Body of pancreas (tissue), 4 donors: ENCODE data around the gene NDUFAB1. TPM values are rescaled to one million over a fixed set of nuclear protein-coding genes. Genes with fewer than 3 reads are reported as not detected.
"Not testable (repeated sequence)": the region's sequence is repeated elsewhere in the genome, so short reads cannot be mapped to it uniquely, and the experiment has no call there.

Source experiments
- ATAC-seq: fragments of 150-250 bp; one replicate; pipeline ENCODE4 v1.9.1; 2016
- DNase-seq, 4 donors: peaks; one replicate each; pipeline ENCODE4 v3.0.0-alpha.2; 2019
- H3K27ac ChIP-seq, 4 donors: fragments of 200-600 bp; sonication (generic); 1 replicate in 3 of 4; 2 replicates in 1 of 4; pipeline versions ENCODE4 v1.5.1 to v1.6.1; 2016 to 2019; ENCODE audit warnings: mild to moderate bottlenecking in 1 of 4, mixed read lengths in 1 of 4, moderate library complexity in 1 of 4
- H3K27me3 ChIP-seq, 2 donors: fragments of 200-600 bp; sonication (generic); one replicate each; pipeline ENCODE4 v1.6.0; 2016; ENCODE audit warnings: mild to moderate bottlenecking in 1 of 2
- H3K36me3 ChIP-seq, 2 donors: fragments of 200-600 bp; sonication (generic); replicated peaks in 1 of 2; 2 replicates each; pipeline ENCODE4 v1.5.1; 2016; ENCODE audit warnings: low read depth in 2 of 2; ENCODE audit not compliant: insufficient read depth in 1 of 2
- H3K4me1 ChIP-seq: fragments of 200-600 bp; sonication (generic); one replicate; pipeline ENCODE4 v1.6.0; 2016
- H3K4me3 ChIP-seq, 2 donors: fragments of 200-600 bp; sonication (generic); 1 replicate in 1 of 2; 2 replicates in 1 of 2; pipeline ENCODE4 v1.5.1; 2016 to 2019
- H3K9me3 ChIP-seq, 3 donors: fragments of 200-600 bp; sonication (generic); 1 replicate in 2 of 3; 2 replicates in 1 of 3; pipeline ENCODE4 v1.5.1; 2016
- POLR2A ChIP-seq, 3 donors: fragments of 450-650 bp; IDR thresholded peaks; one replicate each; pipeline ENCODE4 v1.6.1; 2016; ENCODE audit warnings: antibody characterized with exemption in 3 of 3, mild to moderate bottlenecking in 2 of 3
- WGBS, 2 donors: methylation state at CpG; one replicate each; pipeline ENCODE4 v1.1.5; 2017; 5-methylcytosine and 5-hydroxymethylcytosine counted together
- intact Hi-C: fragments of 100-400 bp; cut with DNase I; formaldehyde crosslinking; loops from one replicate; pipeline ENCODE4 v1.15.1; 2023
- total RNA-seq, 2 donors: library from RNA; depleted of rRNA; stranded (reverse); fragments of >200 nt; gene quantifications; one replicate each; pipeline ENCODE4 v1.1.0, GENCODE V29; 2016
- TF ChIP-seq, protein P1 (sequence below), 7 experiments: fragments of 450-650 bp in 4 of 7; fragments of 200-600 bp in 3 of 7; sonication (generic) in 3 of 7; IDR thresholded peaks; one replicate each; pipeline ENCODE4 v1.5.1; 2016 to 2019; ENCODE audit warnings: antibody characterized with exemption in 7 of 7

The NDUFAB1 gene
- total RNA-seq, 2 donors from 2014 or later: 16.2 to 42.0 TPM

DNA sequence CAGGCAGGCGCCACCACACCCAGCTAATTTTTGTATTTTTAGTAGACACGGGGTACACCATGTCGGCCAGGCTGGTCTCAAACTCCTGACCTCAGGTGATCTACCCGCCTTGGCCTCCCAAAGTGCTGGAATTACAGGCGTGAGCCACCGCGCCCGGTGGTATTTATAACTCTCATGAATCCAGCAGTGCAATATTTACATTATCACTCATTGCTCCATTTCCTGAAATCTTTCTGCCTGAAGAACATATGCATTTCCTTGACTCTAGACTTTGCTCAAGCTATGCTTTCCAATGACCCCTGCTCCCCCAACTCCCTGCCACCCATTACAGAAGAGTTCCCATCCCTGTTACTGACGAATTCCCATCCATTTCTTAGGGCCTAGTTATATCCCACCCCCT lies 19.7 kb upstream of the NDUFAB1 start:
- intact Hi-C loops: no loop called here
- Histone ChIP-seq H3K27ac (no peak overlapping the region), H3K36me3 (no peaks in the 10 kb centered on the region), H3K4me3 (no peak overlapping the region), H3K27me3 (no peaks in the 10 kb centered on the region), H3K9me3 (no peaks in the 10 kb centered on the region), H3K4me1 (no peaks in the 10 kb centered on the region)
- 95 to 97% methylated on average over 9 of the region's 9 CpGs for WGBS, 2 donors
- no peak for TF ChIP-seq POLR2A (IDR thresholded peaks at IDR 0.05)
- TF ChIP-seq, protein P1, sequence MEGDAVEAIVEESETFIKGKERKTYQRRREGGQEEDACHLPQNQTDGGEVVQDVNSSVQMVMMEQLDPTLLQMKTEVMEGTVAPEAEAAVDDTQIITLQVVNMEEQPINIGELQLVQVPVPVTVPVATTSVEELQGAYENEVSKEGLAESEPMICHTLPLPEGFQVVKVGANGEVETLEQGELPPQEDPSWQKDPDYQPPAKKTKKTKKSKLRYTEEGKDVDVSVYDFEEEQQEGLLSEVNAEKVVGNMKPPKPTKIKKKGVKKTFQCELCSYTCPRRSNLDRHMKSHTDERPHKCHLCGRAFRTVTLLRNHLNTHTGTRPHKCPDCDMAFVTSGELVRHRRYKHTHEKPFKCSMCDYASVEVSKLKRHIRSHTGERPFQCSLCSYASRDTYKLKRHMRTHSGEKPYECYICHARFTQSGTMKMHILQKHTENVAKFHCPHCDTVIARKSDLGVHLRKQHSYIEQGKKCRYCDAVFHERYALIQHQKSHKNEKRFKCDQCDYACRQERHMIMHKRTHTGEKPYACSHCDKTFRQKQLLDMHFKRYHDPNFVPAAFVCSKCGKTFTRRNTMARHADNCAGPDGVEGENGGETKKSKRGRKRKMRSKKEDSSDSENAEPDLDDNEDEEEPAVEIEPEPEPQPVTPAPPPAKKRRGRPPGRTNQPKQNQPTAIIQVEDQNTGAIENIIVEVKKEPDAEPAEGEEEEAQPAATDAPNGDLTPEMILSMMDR (IDR thresholded peaks at IDR 0.05): no peak
- DNase-seq (no peak), ATAC-seq (no peak)

DNA sequence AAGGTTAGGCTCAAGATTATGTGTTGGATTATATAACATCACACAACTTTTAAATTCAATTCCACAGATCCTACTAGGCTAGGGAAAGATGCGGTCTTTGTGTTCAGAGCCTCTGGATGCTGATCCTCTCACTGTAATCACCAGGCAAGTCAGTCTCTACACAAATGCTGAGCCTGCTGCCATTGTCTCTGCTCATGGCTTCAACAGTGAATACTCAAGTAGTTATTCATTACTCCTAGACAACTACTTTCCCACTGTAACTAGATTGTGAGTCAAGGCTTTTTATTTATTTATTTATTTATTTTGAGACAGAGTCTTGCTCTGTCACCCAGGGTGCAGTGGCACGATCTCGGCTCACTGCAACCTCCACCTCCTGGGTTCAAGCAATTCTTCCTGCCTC lies 15.8 kb upstream of the NDUFAB1 start:
- peaks cover 4 to 6% of the 10 kb centered on the region in 2 donors for H3K36me3 ChIP-seq
- no peak for DNase-seq
- H3K27me3 ChIP-seq: no peaks in the 10 kb centered on the region
- no peaks in the 10 kb centered on the region for H3K4me1 ChIP-seq
- no peak for TF ChIP-seq POLR2A (IDR thresholded peaks at IDR 0.05)
- TF ChIP-seq, protein P1 (IDR thresholded peaks at IDR 0.05): no peak
- no peak overlapping the region for H3K27ac ChIP-seq
- WGBS, 2 donors: 97 to 100% methylated on average over 3 of the region's 3 CpGs
- H3K4me3 ChIP-seq: no peak overlapping the region
- H3K9me3 ChIP-seq: no peaks in the 10 kb centered on the region
- intact Hi-C loops: no loop called here
- ATAC-seq: no peak

DNA sequence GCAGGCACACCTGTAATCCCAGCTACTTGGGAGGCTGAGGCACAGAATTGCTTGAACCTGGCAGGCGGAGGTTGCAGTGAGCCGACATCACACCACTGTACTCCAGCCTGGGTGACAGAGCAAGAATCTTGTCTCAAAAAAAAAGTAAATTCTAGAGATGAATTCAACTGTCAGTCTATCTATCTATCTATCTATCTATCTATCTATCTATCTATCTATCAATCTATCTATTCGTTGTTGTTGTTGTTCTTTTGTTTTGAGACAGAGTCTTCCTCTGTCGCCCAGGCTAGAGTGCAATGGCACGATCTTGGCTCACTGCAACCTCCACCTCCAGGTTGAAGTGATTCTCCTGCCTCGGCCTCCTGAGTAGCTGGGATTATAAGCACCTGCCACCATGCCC lies 14.8 kb upstream of the NDUFAB1 start:
- H3K4me3 ChIP-seq, H3K27me3 ChIP-seq, intact Hi-C loops, DNase-seq, H3K9me3 ChIP-seq, H3K36me3 ChIP-seq, ATAC-seq, H3K4me1 ChIP-seq, H3K27ac ChIP-seq: not testable (repeated sequence)
- 90 to 95% methylated on average over 6 of the region's 6 CpGs for WGBS, 2 donors

DNA sequence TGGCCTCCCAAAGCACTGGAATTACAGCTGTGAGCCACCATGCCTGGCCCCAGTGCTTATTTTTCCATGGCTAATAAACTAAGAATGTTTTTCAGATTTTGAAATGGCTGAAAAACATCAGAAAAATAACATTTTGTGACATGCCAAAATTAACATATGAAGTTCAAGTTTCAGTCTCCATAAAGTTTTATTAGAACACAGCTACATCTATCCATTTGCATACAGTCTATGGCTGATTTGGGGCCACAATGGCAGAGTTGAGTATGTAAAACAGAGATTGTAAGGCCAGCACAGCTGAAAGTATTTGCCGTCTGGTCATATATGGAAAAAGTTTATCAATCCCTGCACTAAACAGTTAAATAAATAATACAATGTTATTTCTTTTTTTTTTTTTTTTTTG lies 13.8 kb upstream of the NDUFAB1 start:
- no peaks in the 10 kb centered on the region for H3K4me1 ChIP-seq
- no peak overlapping the region for H3K4me3 ChIP-seq
- DNase-seq (no peak), ATAC-seq (no peak)
- no peak overlapping the region for H3K27ac ChIP-seq
- no peaks in the 10 kb centered on the region for H3K27me3 ChIP-seq
- peaks cover 4 to 6% of the 10 kb centered on the region in 2 donors for H3K36me3 ChIP-seq
- intact Hi-C loops: no loop called here
- WGBS, 2 donors: 100% methylated on average over 1 of the region's 1 CpG
- no peak for TF ChIP-seq POLR2A (IDR thresholded peaks at IDR 0.05)
- TF ChIP-seq, protein P1 (IDR thresholded peaks at IDR 0.05): no peak
- H3K9me3 ChIP-seq: no peaks in the 10 kb centered on the region

DNA sequence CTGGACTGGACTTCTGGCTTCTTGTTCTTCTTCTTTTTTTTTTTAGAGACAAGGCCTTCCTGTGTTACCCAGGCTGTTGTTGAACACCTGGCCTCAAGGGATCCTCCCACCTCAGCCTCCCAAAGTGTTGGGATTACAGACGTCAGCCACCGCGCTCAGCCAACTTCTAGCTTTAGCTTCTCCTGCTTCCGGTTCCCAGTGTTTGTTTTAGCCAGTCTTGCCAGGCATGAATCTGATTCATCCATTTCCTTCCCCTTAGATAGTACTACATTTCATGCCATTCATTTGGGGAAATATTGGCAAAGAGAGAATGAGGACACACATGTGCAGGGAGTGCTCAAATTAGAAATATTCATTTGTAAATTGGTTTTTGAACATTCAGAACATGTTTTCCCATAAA lies 12.1 kb upstream of the NDUFAB1 start:
- no peak overlapping the region for H3K27ac ChIP-seq
- no peaks in the 10 kb centered on the region for H3K4me1 ChIP-seq
- intact Hi-C loops: no loop called here
- TF ChIP-seq, protein P1 (IDR thresholded peaks at IDR 0.05): no peak
- no peak for TF ChIP-seq POLR2A (IDR thresholded peaks at IDR 0.05)
- no peaks in the 10 kb centered on the region for H3K9me3 ChIP-seq
- ATAC-seq (no peak), DNase-seq (no peak)
- peaks cover 6 to 9% of the 10 kb centered on the region in 2 donors for H3K36me3 ChIP-seq
- no peak overlapping the region for H3K4me3 ChIP-seq
- H3K27me3 ChIP-seq: no peaks in the 10 kb centered on the region
- WGBS, 2 donors: 82 to 84% methylated on average over 4 of the region's 4 CpGs
